K562 (cell line): ENCODE data around the gene MUSTN1. TPM values are rescaled to one million over a fixed set of nuclear protein-coding genes. Genes with fewer than 3 reads are reported as not detected.

Source experiments
- ATAC-seq: fragments of 200-7000 bp; cut with Tn5 transposase; 3 replicates; pipeline ENCODE4 v1.9.1; 2020; ENCODE audit warnings: moderate library complexity
- BruUV-seq: library from RNA; stranded (reverse); fragments of 400-500 nt; replicated peaks from 2 replicates; lab custom pipeline; 2021; lab: Mats Ljungman, UMichigan
- CTCF ChIA-PET: fragments of 300-600 bp; formaldehyde crosslinking; extraction: SDS; loops from one replicate; lab custom pipeline; 2021; ENCODE audit warnings: low intra/inter-chr PET ratio; lab: Yijun Ruan, JAX
- POLR2A ChIA-PET: fragments of 300-600, 350-650 bp; sonication (Branson Sonifier 250); formaldehyde crosslinking; extraction: SDS; loops from one replicate; lab custom pipeline; 2021; ENCODE audit warnings: antibody characterized with exemption, inconsistent platforms; lab: Yijun Ruan, JAX
- DNase-seq, 4 experiments: peaks; one replicate each; pipeline versions ENCODE4 v3.0.0 to v3.0.0-alpha.2; 2011 to 2018; ENCODE audit warnings: low spot score in 3 of 4, mixed read lengths in 3 of 4; ENCODE audit errors: extremely low read depth in 1 of 4
- FAIRE-seq: peaks from 2 replicates; lab custom pipeline; 2011; peaks lifted over from hg19 to GRCh38; lab: Jason Lieb, UNC
- H2AFZ ChIP-seq: 2 replicates; pipeline ENCODE4 v1.6.0; 2011; ENCODE audit warnings: low read depth, low read length, control low read depth, inconsistent platforms
- H3K27ac ChIP-seq: fragments of 200-600 bp; 3 replicates; pipeline ENCODE4 v1.8.0; 2011; ENCODE audit warnings: low read depth, mild to moderate bottlenecking, control low read depth, inconsistent platforms, low read length, moderate library complexity, mixed read lengths; ENCODE audit errors: extremely low read depth
- H3K27me3 ChIP-seq, 2 experiments: fragments of 300-600 bp in 1 of 2; 2 replicates in 1 of 2; 3 replicates in 1 of 2; pipeline versions ENCODE4 v1.6.0 to v1.8.0; 2011; ENCODE audit warnings: inconsistent platforms in 2 of 2, low read length in 2 of 2, mild to moderate bottlenecking in 1 of 2, mixed read lengths in 1 of 2, moderate library complexity in 1 of 2; ENCODE audit not compliant: control insufficient read depth in 2 of 2, insufficient read depth in 2 of 2
- H3K36me3 ChIP-seq: fragments of 300-600 bp; 3 replicates; pipeline ENCODE4 v1.8.0; 2011; ENCODE audit warnings: mild to moderate bottlenecking, low read length, inconsistent platforms; ENCODE audit not compliant: control insufficient read depth, insufficient read depth
- H3K4me1 ChIP-seq, 2 experiments: fragments of 200-600 bp in 1 of 2; replicated peaks in 1 of 2; 2 replicates in 1 of 2; 3 replicates in 1 of 2; pipeline versions ENCODE4 v1.5.1 to v1.8.0; 2011; ENCODE audit warnings: inconsistent platforms in 2 of 2, low read length in 2 of 2, mild to moderate bottlenecking in 1 of 2, mixed read lengths in 1 of 2, moderate library complexity in 1 of 2; ENCODE audit not compliant: control insufficient read depth in 2 of 2, insufficient read depth in 2 of 2
- H3K4me2 ChIP-seq: 2 replicates; pipeline ENCODE4 v1.6.1; 2011; ENCODE audit warnings: low read length, control low read depth, inconsistent platforms, mixed read lengths; ENCODE audit not compliant: insufficient read depth
- H3K4me3 ChIP-seq: fragments of 200-600 bp; sonication (generic), shearing (Covaris generic); 2 replicates; pipeline ENCODE4 v1.5.1; 2016; ENCODE audit warnings: control low read depth, inconsistent platforms
- H3K79me2 ChIP-seq: fragments of 200-600 bp; 3 replicates; pipeline ENCODE4 v1.8.0; 2011; ENCODE audit warnings: low read length, inconsistent platforms; ENCODE audit not compliant: control insufficient read depth, insufficient read depth
- H3K9ac ChIP-seq, 2 experiments: 2 replicates each; pipeline versions ENCODE4 v1.6.0 to v1.6.1; 2011; ENCODE audit warnings: low read depth in 2 of 2, low read length in 2 of 2, control low read depth in 1 of 2, inconsistent platforms in 1 of 2, mild to moderate bottlenecking in 1 of 2, mixed read lengths in 1 of 2; ENCODE audit not compliant: insufficient read depth in 1 of 2
- H3K9me1 ChIP-seq: one replicate; pipeline ENCODE4 v1.6.0; 2011; ENCODE audit warnings: inconsistent platforms, mild to moderate bottlenecking, low read length, moderate library complexity; ENCODE audit not compliant: control insufficient read depth, insufficient read depth
- H3K9me3 ChIP-seq: replicated peaks from 2 replicates; pipeline ENCODE4 v1.5.1; 2011; ENCODE audit warnings: low read depth, low read length, inconsistent platforms; ENCODE audit not compliant: control insufficient read depth, insufficient read depth
- H4K20me1 ChIP-seq: replicated peaks from 2 replicates; pipeline ENCODE4 v1.6.1; 2011; ENCODE audit warnings: low read length, inconsistent platforms, mixed read lengths; ENCODE audit not compliant: control insufficient read depth, insufficient read depth
- ELF1 ChIP-seq: fragments of 200-800 bp; sonication (Bioruptor generic); IDR thresholded peaks from 2 replicates; pipeline ENCODE4 v1.6.1; 2016; ENCODE audit warnings: missing genetic modification characterization, missing compliant biosample characterization
- FOSL1 ChIP-seq: fragments of 200-800 bp; sonication (Bioruptor generic); conservative IDR thresholded peaks from 2 replicates; pipeline ENCODE4 v1.6.1; 2016; ENCODE audit warnings: missing genetic modification characterization, missing compliant biosample characterization
- FOXJ3 ChIP-seq: sonication (generic); formaldehyde crosslinking; IDR thresholded peaks from 2 replicates; pipeline ENCODE4 v1.4.0; 2020; ENCODE audit warnings: mild to moderate bottlenecking, missing genetic modification reagents
- MYBL2 ChIP-seq, 2 experiments: fragments of 450-650 bp in 1 of 2; sonication (generic) in 1 of 2; formaldehyde crosslinking in 1 of 2; IDR thresholded peaks; 2 replicates each; pipeline versions ENCODE4 v1.6.1 to v1.8.1; 2017 to 2022; ENCODE audit warnings: borderline replicate concordance in 1 of 2, inconsistent platforms in 1 of 2, low read depth in 1 of 2, mild to moderate bottlenecking in 1 of 2, missing genetic modification reagents in 1 of 2, moderate library complexity in 1 of 2
- RAD21 ChIP-seq, 2 experiments: fragments of 250-450 bp in 1 of 2; fragments of 450-650 bp in 1 of 2; sonication (Bioruptor Pico) in 1 of 2; formaldehyde crosslinking in 1 of 2; IDR thresholded peaks in 1 of 2; conservative IDR thresholded peaks in 1 of 2; 2 replicates each; pipeline versions ENCODE4 v1.4.0 to v1.8.0; 2020 to 2022; ENCODE audit warnings: mild to moderate bottlenecking in 2 of 2, moderate library complexity in 1 of 2
- SRSF1 ChIP-seq: fragments of 200-400 bp; formaldehyde crosslinking; IDR thresholded peaks from 2 replicates; pipeline ENCODE4 v1.6.1; 2017; ENCODE audit warnings: mild to moderate bottlenecking, low read depth, low read length, moderate library complexity
- ZNF24 ChIP-seq: fragments of 450-650 bp; IDR thresholded peaks from 2 replicates; pipeline ENCODE4 v1.6.1; 2016
- ZNF583 ChIP-seq: fragments of 250-450 bp; sonication (Bioruptor Pico); IDR thresholded peaks from 2 replicates; pipeline ENCODE4 v1.4.0; 2020
- ZNF780A ChIP-seq: fragments of 250-450 bp; sonication (Bioruptor Pico); IDR thresholded peaks from 2 replicates; pipeline ENCODE4 v1.5.0; 2021; ENCODE audit warnings: mild to moderate bottlenecking
- WGBS: fragments of 100-300 bp; shearing (Covaris generic); methylation state at CpG from one replicate; pipeline ENCODE4 v1.1.6; 2016; ENCODE audit warnings: low coverage, mixed read lengths; ENCODE audit not compliant: insufficient coverage; ENCODE audit errors: missing lambda C conversion rate; 5-methylcytosine and 5-hydroxymethylcytosine counted together
- in situ Hi-C: fragments of 300-500 bp; cut with MboI; formaldehyde crosslinking; loops from 4 replicates; pipeline ENCODE4 v1.15.0; 2018; ENCODE audit warnings: inconsistent platforms, mixed read lengths
- intact Hi-C: fragments of 100-400 bp; cut with micrococcal nuclease; formaldehyde crosslinking; loops from 2 replicates; pipeline ENCODE4 v1.14.2; 2022
- polyA plus RNA-seq, 8 experiments: library from polyadenylated mRNA; depleted of rRNA in 4 of 8; stranded (reverse) in 5 of 8; unstranded in 3 of 8; fragments of >200 nt; fragmentation: Nextera tagmentation in 2 of 8; fragmentation: Illumina TruSeq in 1 of 8; extraction: Ambion mirVana in 2 of 8; extraction: Trizol in 1 of 8; gene quantifications; 2 replicates each; pipeline versions ENCODE4 v1.2.1 to v1.2.3, GENCODE V29; 2011 to 2014; ENCODE audit warnings: inconsistent platforms in 1 of 8, missing spikeins in 1 of 8
- total RNA-seq, 7 experiments: library from RNA; depleted of rRNA in 6 of 7; stranded (reverse); fragments of >200 nt in 6 of 7; fragmentation: Illumina TruSeq in 2 of 7; extraction: Trizol in 2 of 7; gene quantifications; 2 replicates each; pipeline versions ENCODE4 v1.2.1 to v1.2.3, GENCODE V29; 2011 to 2021; ENCODE audit warnings: low replicate concordance in 1 of 7
- TF ChIP-seq, protein P1 (sequence below): fragments of 450-650 bp; formaldehyde crosslinking; conservative IDR thresholded peaks from 2 replicates; pipeline ENCODE4 v1.4.0; 2022; ENCODE audit warnings: mild to moderate bottlenecking, missing genetic modification characterization
- TF ChIP-seq, protein P2 (sequence below): fragments of 450-650 bp; IDR thresholded peaks from 2 replicates; pipeline ENCODE4 v1.6.1; 2016; ENCODE audit warnings: borderline replicate concordance
- TF ChIP-seq, protein P3 (sequence below): fragments of 200-800 bp; sonication (Bioruptor generic); IDR thresholded peaks from 2 replicates; pipeline ENCODE4 v1.6.1; 2017; ENCODE audit warnings: missing genetic modification characterization, missing compliant biosample characterization
- TF ChIP-seq, protein P4 (sequence below), 3 experiments: IDR thresholded peaks in 2 of 3; conservative IDR thresholded peaks in 1 of 3; 2 replicates each; pipeline ENCODE4 v1.5.1; 2011 to 2012; ENCODE audit warnings: low read length in 3 of 3, mild to moderate bottlenecking in 3 of 3, control low read depth in 2 of 3, improper control_type of control experiment in 1 of 3, inconsistent platforms in 1 of 3, low read depth in 1 of 3, mixed read lengths in 1 of 3, moderate library complexity in 1 of 3; ENCODE audit not compliant: insufficient read depth in 2 of 3

Gene MUSTN1
- total and polyA plus RNA-seq, 9 of the 15 experiments (the other 6 are each of a cell fraction or from before 2014, with no cell fraction given), result 0.15 to 0.78 (median 0.44) TPM; not detected in 4

DNA sequence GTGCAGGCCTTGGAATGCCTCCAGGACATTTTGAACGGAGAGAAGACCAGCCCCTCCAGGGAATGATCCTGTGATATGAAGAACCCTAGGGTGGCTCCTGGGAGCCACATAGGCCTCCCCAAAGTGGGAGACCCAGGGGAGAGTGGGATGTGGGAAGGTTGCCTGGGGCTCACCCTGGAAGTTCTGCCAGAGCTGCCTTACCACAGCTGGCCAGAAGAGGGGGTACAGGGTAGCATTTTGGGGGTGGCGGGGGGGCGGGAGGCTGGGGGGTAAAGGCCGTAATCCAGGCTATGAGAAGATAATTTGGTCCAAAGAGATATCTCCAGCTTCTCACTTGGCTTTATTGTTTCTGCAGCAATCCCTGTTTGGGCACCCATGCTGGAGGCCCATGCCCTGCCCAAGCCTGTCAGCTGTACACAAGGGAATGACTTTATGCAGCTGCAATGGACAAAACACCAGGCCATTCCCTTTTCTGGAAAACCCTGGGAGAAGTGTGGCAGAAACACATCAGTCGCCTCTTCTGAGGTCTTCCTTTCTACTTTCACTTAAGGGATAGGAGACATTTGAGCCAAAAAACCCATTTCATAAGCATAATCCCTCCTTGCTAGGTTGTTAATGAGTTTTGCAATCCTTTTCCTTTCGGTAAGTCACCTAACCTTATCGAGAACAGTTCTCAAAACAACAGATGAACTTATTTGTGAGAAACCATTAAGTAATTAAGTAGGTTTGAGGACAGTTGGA, 11.0 kb upstream of the MUSTN1 start:
- Histone ChIP-seq H3K4me1 (no peaks in the 10 kb centered on the region), H4K20me1 (no peaks in the 10 kb centered on the region), H3K9me1 (no peaks in the 10 kb centered on the region), H3K9ac (no peak overlapping the region), H3K36me3 (no peaks in the 10 kb centered on the region), H3K79me2 (no peaks in the 10 kb centered on the region), H3K9me3 (no peaks in the 10 kb centered on the region), H3K27me3 (no peaks in the 10 kb centered on the region), H3K4me2 (no peak overlapping the region), H3K4me3 (no peak overlapping the region), H2AFZ (no peak overlapping the region), H3K27ac (no peak overlapping the region)
- in situ Hi-C loops, result loop anchor here (10.0 kb wide), 1 partner anchor 229 kb away; no protein-coding TSS in a partner anchor
- no TSS peak for BruUV-seq
- DNase-seq (peak; percentile 15 to 52 (median 50)), FAIRE-seq (no peak), ATAC-seq (peak; percentile 79)
- ChIA-PET CTCF (interaction anchor here (0.6 kb wide), 1 partner anchor 104 kb away, joined by 3 read pairs; no protein-coding TSS in a partner anchor), POLR2A (interaction anchor here (0.6 to 1.2 kb wide), 2 partner anchors 11 to 25 kb away, joined by 3 read pairs; partner anchors contain the start of gene MUSTN1)
- WGBS, result 31% methylated on average over 4 of the region's 7 CpGs
- TF ChIP-seq ZNF583 (CRISPR knock-in tag) (no peak), ELF1 (tag) (no peak), SRSF1 (no peak), RAD21 (CRISPR knock-in tag; conservative IDR thresholded peaks at IDR 0.05 in 1 of 2, IDR thresholded peaks at IDR 0.05 in 1 of 2) (no peak), FOSL1 (tag) (no peak), ZNF24 (no peak), FOXJ3 (no peak), MYBL2 (IDR thresholded peaks at IDR 0.05; ENCODE audit: low read depth) (no peak), MYBL2 (CRISPR knock-in tag; IDR thresholded peaks at IDR 0.05; ENCODE audit: borderline replicate concordance) (no peak), ZNF780A (CRISPR knock-in tag) (no peak)
- TF ChIP-seq, protein P1, sequence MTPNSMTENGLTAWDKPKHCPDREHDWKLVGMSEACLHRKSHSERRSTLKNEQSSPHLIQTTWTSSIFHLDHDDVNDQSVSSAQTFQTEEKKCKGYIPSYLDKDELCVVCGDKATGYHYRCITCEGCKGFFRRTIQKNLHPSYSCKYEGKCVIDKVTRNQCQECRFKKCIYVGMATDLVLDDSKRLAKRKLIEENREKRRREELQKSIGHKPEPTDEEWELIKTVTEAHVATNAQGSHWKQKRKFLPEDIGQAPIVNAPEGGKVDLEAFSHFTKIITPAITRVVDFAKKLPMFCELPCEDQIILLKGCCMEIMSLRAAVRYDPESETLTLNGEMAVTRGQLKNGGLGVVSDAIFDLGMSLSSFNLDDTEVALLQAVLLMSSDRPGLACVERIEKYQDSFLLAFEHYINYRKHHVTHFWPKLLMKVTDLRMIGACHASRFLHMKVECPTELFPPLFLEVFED (CRISPR knock-in tag), result no peak
- TF ChIP-seq, protein P2, sequence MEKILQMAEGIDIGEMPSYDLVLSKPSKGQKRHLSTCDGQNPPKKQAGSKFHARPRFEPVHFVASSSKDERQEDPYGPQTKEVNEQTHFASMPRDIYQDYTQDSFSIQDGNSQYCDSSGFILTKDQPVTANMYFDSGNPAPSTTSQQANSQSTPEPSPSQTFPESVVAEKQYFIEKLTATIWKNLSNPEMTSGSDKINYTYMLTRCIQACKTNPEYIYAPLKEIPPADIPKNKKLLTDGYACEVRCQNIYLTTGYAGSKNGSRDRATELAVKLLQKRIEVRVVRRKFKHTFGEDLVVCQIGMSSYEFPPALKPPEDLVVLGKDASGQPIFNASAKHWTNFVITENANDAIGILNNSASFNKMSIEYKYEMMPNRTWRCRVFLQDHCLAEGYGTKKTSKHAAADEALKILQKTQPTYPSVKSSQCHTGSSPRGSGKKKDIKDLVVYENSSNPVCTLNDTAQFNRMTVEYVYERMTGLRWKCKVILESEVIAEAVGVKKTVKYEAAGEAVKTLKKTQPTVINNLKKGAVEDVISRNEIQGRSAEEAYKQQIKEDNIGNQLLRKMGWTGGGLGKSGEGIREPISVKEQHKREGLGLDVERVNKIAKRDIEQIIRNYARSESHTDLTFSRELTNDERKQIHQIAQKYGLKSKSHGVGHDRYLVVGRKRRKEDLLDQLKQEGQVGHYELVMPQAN, result no peak
- TF ChIP-seq, protein P3, sequence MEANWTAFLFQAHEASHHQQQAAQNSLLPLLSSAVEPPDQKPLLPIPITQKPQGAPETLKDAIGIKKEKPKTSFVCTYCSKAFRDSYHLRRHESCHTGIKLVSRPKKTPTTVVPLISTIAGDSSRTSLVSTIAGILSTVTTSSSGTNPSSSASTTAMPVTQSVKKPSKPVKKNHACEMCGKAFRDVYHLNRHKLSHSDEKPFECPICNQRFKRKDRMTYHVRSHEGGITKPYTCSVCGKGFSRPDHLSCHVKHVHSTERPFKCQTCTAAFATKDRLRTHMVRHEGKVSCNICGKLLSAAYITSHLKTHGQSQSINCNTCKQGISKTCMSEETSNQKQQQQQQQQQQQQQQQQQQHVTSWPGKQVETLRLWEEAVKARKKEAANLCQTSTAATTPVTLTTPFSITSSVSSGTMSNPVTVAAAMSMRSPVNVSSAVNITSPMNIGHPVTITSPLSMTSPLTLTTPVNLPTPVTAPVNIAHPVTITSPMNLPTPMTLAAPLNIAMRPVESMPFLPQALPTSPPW, result peak; percentile 63
- TF ChIP-seq, protein P4, sequence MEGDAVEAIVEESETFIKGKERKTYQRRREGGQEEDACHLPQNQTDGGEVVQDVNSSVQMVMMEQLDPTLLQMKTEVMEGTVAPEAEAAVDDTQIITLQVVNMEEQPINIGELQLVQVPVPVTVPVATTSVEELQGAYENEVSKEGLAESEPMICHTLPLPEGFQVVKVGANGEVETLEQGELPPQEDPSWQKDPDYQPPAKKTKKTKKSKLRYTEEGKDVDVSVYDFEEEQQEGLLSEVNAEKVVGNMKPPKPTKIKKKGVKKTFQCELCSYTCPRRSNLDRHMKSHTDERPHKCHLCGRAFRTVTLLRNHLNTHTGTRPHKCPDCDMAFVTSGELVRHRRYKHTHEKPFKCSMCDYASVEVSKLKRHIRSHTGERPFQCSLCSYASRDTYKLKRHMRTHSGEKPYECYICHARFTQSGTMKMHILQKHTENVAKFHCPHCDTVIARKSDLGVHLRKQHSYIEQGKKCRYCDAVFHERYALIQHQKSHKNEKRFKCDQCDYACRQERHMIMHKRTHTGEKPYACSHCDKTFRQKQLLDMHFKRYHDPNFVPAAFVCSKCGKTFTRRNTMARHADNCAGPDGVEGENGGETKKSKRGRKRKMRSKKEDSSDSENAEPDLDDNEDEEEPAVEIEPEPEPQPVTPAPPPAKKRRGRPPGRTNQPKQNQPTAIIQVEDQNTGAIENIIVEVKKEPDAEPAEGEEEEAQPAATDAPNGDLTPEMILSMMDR (IDR thresholded peaks at IDR 0.05 in 2 of 3, conservative IDR thresholded peaks at IDR 0.05 in 1 of 3; ENCODE audit: insufficient read depth in 2 of 3, low read depth in 1 of 3, low read length in 3 of 3), result peak; percentile 33 to 43 (median 34); a peak in 3 of 6 replicates
- intact Hi-C loops, result no loop called here
